GM23338 (cell line): ENCODE data around the gene DDR2. TPM values are rescaled to one million over a fixed set of nuclear protein-coding genes. Genes with fewer than 3 reads are reported as not detected.
"Not testable (repeated sequence)": the region's sequence is repeated elsewhere in the genome, so short reads cannot be mapped to it uniquely, and the experiment has no call there.

Experiments
- ATAC-seq: fragments of 200-7000 bp; cut with Tn5 transposase; 3 replicates; pipeline ENCODE4 v1.9.1; 2020
- DNase-seq: peaks from one replicate; pipeline ENCODE4 v3.0.0-alpha.2; 2015; ENCODE audit warnings: low spot score
- H2AFZ ChIP-seq: fragments of 200-600 bp; sonication (generic); 2 replicates; pipeline ENCODE4 v1.8.0; 2016; ENCODE audit warnings: antibody characterized with exemption, mild to moderate bottlenecking, moderate library complexity
- H3F3A ChIP-seq: fragments of 200-600 bp; sonication (generic); replicated peaks from 2 replicates; pipeline ENCODE4 v1.8.0; 2017; ENCODE audit warnings: antibody characterized with exemption, mixed run types, low read depth
- H3K27ac ChIP-seq: fragments of 200-600 bp; sonication (generic); 2 replicates; pipeline ENCODE4 v1.6.1; 2016; ENCODE audit warnings: low read depth
- H3K27me3 ChIP-seq: fragments of 200-600 bp; sonication (generic); 2 replicates; pipeline ENCODE4 v1.8.0; 2016; ENCODE audit warnings: mild to moderate bottlenecking, mixed run types, moderate library complexity; ENCODE audit not compliant: insufficient read depth
- H3K36me3 ChIP-seq: fragments of 200-600 bp; sonication (generic); 2 replicates; pipeline ENCODE4 v1.8.0; 2016; ENCODE audit warnings: mild to moderate bottlenecking; ENCODE audit not compliant: insufficient read depth
- H3K4me1 ChIP-seq: fragments of 200-600 bp; sonication (generic); 2 replicates; pipeline ENCODE4 v1.8.0; 2016; ENCODE audit warnings: mild to moderate bottlenecking, moderate library complexity; ENCODE audit not compliant: insufficient read depth
- H3K4me2 ChIP-seq: fragments of 200-600 bp; sonication (generic); 2 replicates; pipeline ENCODE4 v1.7.1; 2017; ENCODE audit warnings: mixed run types
- H3K4me3 ChIP-seq: fragments of 200-600 bp; sonication (generic); 2 replicates; pipeline ENCODE4 v1.6.1; 2016; ENCODE audit warnings: mixed run types
- H3K79me2 ChIP-seq: fragments of 200-600 bp; sonication (generic); replicated peaks from 2 replicates; pipeline ENCODE4 v1.8.0; 2017; ENCODE audit warnings: mild to moderate bottlenecking; ENCODE audit not compliant: insufficient read depth
- H3K9me2 ChIP-seq: fragments of 200-600 bp; sonication (generic); 2 replicates; pipeline ENCODE4 v1.8.0; 2017; ENCODE audit not compliant: insufficient read depth
- H4K20me1 ChIP-seq: fragments of 200-600 bp; sonication (generic); replicated peaks from 2 replicates; pipeline ENCODE4 v1.8.0; 2017; ENCODE audit warnings: mild to moderate bottlenecking; ENCODE audit not compliant: insufficient read depth
- H3K27ac Mint-ChIP-seq: 2 replicates; pipeline ENCODE4 v1.8.0; 2020; ENCODE audit warnings: inconsistent platforms, mild to moderate bottlenecking, moderate library complexity, mixed read lengths
- H3K27me3 Mint-ChIP-seq: 3 replicates; pipeline ENCODE4 v1.8.0; 2022; ENCODE audit warnings: low read depth, mild to moderate bottlenecking, moderate library complexity, mixed read lengths, inconsistent platforms; ENCODE audit not compliant: insufficient read depth, poor library complexity
- H3K36me3 Mint-ChIP-seq: 3 replicates; pipeline ENCODE4 v1.8.0; 2021; ENCODE audit warnings: low read depth, mild to moderate bottlenecking, inconsistent platforms, moderate library complexity, mixed read lengths
- H3K4me1 Mint-ChIP-seq: 3 replicates; pipeline ENCODE4 v1.8.0; 2020; ENCODE audit warnings: mild to moderate bottlenecking, inconsistent platforms, mixed read lengths
- H3K4me3 Mint-ChIP-seq: 3 replicates; pipeline ENCODE4 v1.8.0; 2021; ENCODE audit warnings: moderate library complexity, mild to moderate bottlenecking, inconsistent platforms, mixed read lengths
- H3K9me3 Mint-ChIP-seq: 3 replicates; pipeline ENCODE4 v1.8.0; 2020; ENCODE audit warnings: moderate library complexity, mild to moderate bottlenecking, inconsistent platforms, mixed read lengths
- CREB1 ChIP-seq: fragments of 250-450 bp; sonication (Bioruptor Pico); IDR thresholded peaks from 2 replicates; pipeline ENCODE4 v1.5.0; 2020; ENCODE audit warnings: low read depth, mild to moderate bottlenecking, moderate library complexity
- CTCF ChIP-seq, 2 experiments: fragments of 200-600 bp in 1 of 2; sonication (generic) in 1 of 2; conservative IDR thresholded peaks; 2 replicates each; pipeline versions ENCODE4 v1.5.1 to v1.6.1; 2016 to 2017; ENCODE audit warnings: antibody characterized with exemption in 2 of 2, low read depth in 2 of 2, mild to moderate bottlenecking in 2 of 2, moderate library complexity in 1 of 2
- ZNF331 ChIP-seq: fragments of 250-450 bp; sonication (Bioruptor Pico); IDR thresholded peaks from 2 replicates; pipeline ENCODE4 v1.5.0; 2020; ENCODE audit warnings: low read depth, mild to moderate bottlenecking, moderate library complexity
- ZNF462 ChIP-seq: fragments of 250-450 bp; sonication (Bioruptor Pico); IDR thresholded peaks from 2 replicates; pipeline ENCODE4 v1.5.0; 2020; ENCODE audit warnings: mild to moderate bottlenecking, moderate library complexity
- polyA plus RNA-seq: library from polyadenylated mRNA; unstranded; fragments of >200 nt; fragmentation: Nextera tagmentation; extraction: Ambion mirVana; gene quantifications from 2 replicates; pipeline ENCODE4 v1.2.1, GENCODE V29; 2016
- total RNA-seq: library from RNA; depleted of rRNA; stranded (reverse); fragments of >200 nt; shearing (Covaris generic); gene quantifications from 2 replicates; pipeline ENCODE4 v1.2.3, GENCODE V29; 2014

DDR2 gene
- total and polyA plus RNA-seq, 2 experiments from 2014 or later: 0.66 to 1.8 TPM

GRCh38 chr1:162741574-162741973, 109.3 kb downstream of the DDR2 start (continued):
- TF ChIP-seq ZNF462 (no peak), CTCF (conservative IDR thresholded peaks at IDR 0.05; ENCODE audit: low read depth in 2 of 2) (no peak), ZNF331 (CRISPR knock-in tag) (no peak), CREB1 (CRISPR knock-in tag) (no peak)

- H3K4me1 Mint-ChIP-seq, H3K27ac Mint-ChIP-seq, H3K27me3 Mint-ChIP-seq, H3K4me1 ChIP-seq, DNase-seq, H3K27me3 ChIP-seq, H3K27ac ChIP-seq, H2AFZ ChIP-seq, H3F3A ChIP-seq, ATAC-seq, H3K36me3 ChIP-seq, H3K4me3 Mint-ChIP-seq, H3K9me2 ChIP-seq, H3K4me3 ChIP-seq, H4K20me1 ChIP-seq, H3K79me2 ChIP-seq, H3K4me2 ChIP-seq: not testable (repeated sequence)
- H3K36me3 Mint-ChIP-seq: peaks cover 13% of the 10 kb centered on the region; the same call in 2 of the 3 replicates
- peaks cover 30% of the 10 kb centered on the region for H3K9me3 Mint-ChIP-seq
Measured at GRCh38 chr1:162746264-162746942, 114.1 kb downstream of the DDR2 start.
